Trophoblast cell (in vitro differentiated cells and primary cell): ENCODE measurements around the gene MYO1F.

Experiments
- DNase-seq, 2 donors: peaks; one replicate each; pipeline ENCODE4 v3.0.0-alpha.2; 2016
- H2AFZ ChIP-seq: 2 replicates; pipeline ENCODE4 v1.6.1; 2013; ENCODE audit warnings: low read length, moderate library complexity, mild to moderate bottlenecking; ENCODE audit not compliant: insufficient read depth, poor library complexity
- H2AK5ac ChIP-seq: 2 replicates; pipeline ENCODE4 v1.6.1; 2013; ENCODE audit warnings: mild to moderate bottlenecking, low read length
- H2BK120ac ChIP-seq: 2 replicates; pipeline ENCODE4 v1.6.1; 2013; ENCODE audit warnings: low read length, mild to moderate bottlenecking, moderate library complexity; ENCODE audit not compliant: insufficient read depth, poor library complexity
- H2BK12ac ChIP-seq: 2 replicates; pipeline ENCODE4 v1.6.1; 2013; ENCODE audit warnings: mild to moderate bottlenecking, low read length, moderate library complexity
- H2BK5ac ChIP-seq: 2 replicates; pipeline ENCODE4 v1.6.1; 2013; ENCODE audit warnings: low read length, low read depth, moderate library complexity, mild to moderate bottlenecking; ENCODE audit not compliant: poor library complexity
- H3K14ac ChIP-seq: 2 replicates; pipeline ENCODE4 v1.6.1; 2013; ENCODE audit warnings: mild to moderate bottlenecking, low read length
- H3K18ac ChIP-seq: 2 replicates; pipeline ENCODE4 v1.6.1; 2013; ENCODE audit warnings: mild to moderate bottlenecking, low read length
- H3K23ac ChIP-seq: 2 replicates; pipeline ENCODE4 v1.6.1; 2013; ENCODE audit warnings: low read length
- H3K27ac ChIP-seq: 2 replicates; pipeline ENCODE4 v1.5.1; 2013; ENCODE audit warnings: low read depth, mild to moderate bottlenecking, inconsistent platforms, low read length, moderate library complexity
- H3K27me3 ChIP-seq: 2 replicates; pipeline ENCODE4 v1.6.1; 2013; ENCODE audit warnings: inconsistent platforms, mild to moderate bottlenecking, low read length, moderate library complexity; ENCODE audit not compliant: insufficient read depth
- H3K36me3 ChIP-seq, 2 experiments: 1 replicate in 1 of 2; 2 replicates in 1 of 2; pipeline ENCODE4 v1.6.1; 2013; ENCODE audit warnings: low read length in 2 of 2, mild to moderate bottlenecking in 2 of 2, moderate library complexity in 1 of 2; ENCODE audit not compliant: insufficient read depth in 2 of 2, control insufficient read depth in 1 of 2
- H3K4ac ChIP-seq: 2 replicates; pipeline ENCODE4 v1.6.1; 2013; ENCODE audit warnings: low read depth, mild to moderate bottlenecking, low read length, moderate library complexity
- H3K4me1 ChIP-seq, 2 experiments: 1 replicate in 1 of 2; 2 replicates in 1 of 2; pipeline ENCODE4 v1.6.1; 2013; ENCODE audit warnings: low read length in 2 of 2, mild to moderate bottlenecking in 2 of 2, moderate library complexity in 1 of 2; ENCODE audit not compliant: insufficient read depth in 2 of 2, control insufficient read depth in 1 of 2
- H3K4me2 ChIP-seq: 2 replicates; pipeline ENCODE4 v1.6.1; 2013; ENCODE audit warnings: inconsistent platforms, mild to moderate bottlenecking, low read length, moderate library complexity
- H3K4me3 ChIP-seq: 2 replicates; pipeline ENCODE4 v1.5.1; 2013; ENCODE audit warnings: mild to moderate bottlenecking, low read depth, low read length, inconsistent platforms
- H3K79me1 ChIP-seq: one replicate; pipeline ENCODE4 v1.6.1; 2013; ENCODE audit warnings: low read length
- H3K79me2 ChIP-seq: 2 replicates; pipeline ENCODE4 v1.6.1; 2013; ENCODE audit warnings: low read length, mild to moderate bottlenecking; ENCODE audit not compliant: control insufficient read depth, insufficient read depth, poor library complexity
- H3K9ac ChIP-seq: 2 replicates; pipeline ENCODE4 v1.6.1; 2013; ENCODE audit warnings: mild to moderate bottlenecking, low read length
- H3K9me3 ChIP-seq: 2 replicates; pipeline ENCODE4 v1.6.1; 2013; ENCODE audit warnings: low read depth, mild to moderate bottlenecking, control low read depth, inconsistent platforms, low read length; ENCODE audit not compliant: insufficient read depth
- H4K12ac ChIP-seq: 2 replicates; pipeline ENCODE4 v1.6.1; 2013; ENCODE audit warnings: low read depth, mild to moderate bottlenecking, low read length, moderate library complexity
- H4K8ac ChIP-seq: 2 replicates; pipeline ENCODE4 v1.6.1; 2013; ENCODE audit warnings: low read depth, mild to moderate bottlenecking, low read length, moderate library complexity
- H4K91ac ChIP-seq: one replicate; pipeline ENCODE4 v1.6.1; 2013; ENCODE audit warnings: low read depth, mild to moderate bottlenecking, low read length, moderate library complexity
- WGBS: extraction: QIAGEN DNeasy Blood & Tissue Kit; methylation state at CpG from one replicate; pipeline ENCODE4 v1.1.7; 2013; ENCODE audit warnings: missing lambda C conversion rate; ENCODE audit not compliant: insufficient read length, insufficient coverage; ENCODE audit errors: extremely low coverage; 5-methylcytosine and 5-hydroxymethylcytosine counted together

MYO1F gene

DNA sequence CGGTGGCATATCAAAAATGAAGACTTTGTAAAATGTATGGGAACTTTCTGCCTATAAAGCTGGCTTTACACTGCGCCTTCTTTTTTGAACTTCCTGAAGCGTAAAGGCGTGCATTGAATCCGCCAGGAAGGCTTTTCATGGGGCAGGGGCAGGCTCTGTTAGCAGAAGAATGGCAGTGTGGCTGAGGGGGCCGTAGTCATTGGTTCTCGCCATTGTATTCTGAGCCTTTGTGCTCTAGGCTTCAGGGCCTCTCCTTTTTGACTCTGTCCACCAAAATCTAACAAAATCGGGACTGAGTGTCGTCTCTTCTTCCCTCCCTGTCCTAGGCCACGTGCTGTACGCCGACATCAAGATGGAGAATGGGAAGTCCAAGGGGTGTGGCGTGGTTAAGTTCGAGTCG lies 88.9 kb downstream of the MYO1F start:
- no peak overlapping the region for H4K91ac ChIP-seq
- H2AFZ ChIP-seq, result no peak overlapping the region
- no peaks in the 10 kb centered on the region for H3K79me2 ChIP-seq
- H2BK5ac ChIP-seq, result no peak overlapping the region
- peaks cover 6% of the 10 kb centered on the region for H3K9me3 ChIP-seq
- no peaks in the 10 kb centered on the region for H3K79me1 ChIP-seq
- no peak overlapping the region for H2BK12ac ChIP-seq
- H3K27ac ChIP-seq, result no peak overlapping the region
- WGBS, result no CpG with 5 or more reads among the region's 15 CpGs
- H2AK5ac ChIP-seq, result no peak overlapping the region
- no peak overlapping the region for H3K9ac ChIP-seq
- H4K8ac ChIP-seq, result no peak overlapping the region
- no peak overlapping the region for H2BK120ac ChIP-seq
- H3K4me2 ChIP-seq, result no peak overlapping the region
- peaks cover 63 to 69% of the 10 kb centered on the region in 2 experiments for H3K36me3 ChIP-seq
- H3K4ac ChIP-seq, result no peak overlapping the region
- no peak for DNase-seq
- H3K4me1 ChIP-seq, result no peaks in the 10 kb centered on the region
- no peak overlapping the region for H3K4me3 ChIP-seq
- no peak overlapping the region for H4K12ac ChIP-seq
- H3K23ac ChIP-seq, result no peak overlapping the region
- no peaks in the 10 kb centered on the region for H3K27me3 ChIP-seq
- H3K18ac ChIP-seq, result no peak overlapping the region
- no peak overlapping the region for H3K14ac ChIP-seq

DNA sequence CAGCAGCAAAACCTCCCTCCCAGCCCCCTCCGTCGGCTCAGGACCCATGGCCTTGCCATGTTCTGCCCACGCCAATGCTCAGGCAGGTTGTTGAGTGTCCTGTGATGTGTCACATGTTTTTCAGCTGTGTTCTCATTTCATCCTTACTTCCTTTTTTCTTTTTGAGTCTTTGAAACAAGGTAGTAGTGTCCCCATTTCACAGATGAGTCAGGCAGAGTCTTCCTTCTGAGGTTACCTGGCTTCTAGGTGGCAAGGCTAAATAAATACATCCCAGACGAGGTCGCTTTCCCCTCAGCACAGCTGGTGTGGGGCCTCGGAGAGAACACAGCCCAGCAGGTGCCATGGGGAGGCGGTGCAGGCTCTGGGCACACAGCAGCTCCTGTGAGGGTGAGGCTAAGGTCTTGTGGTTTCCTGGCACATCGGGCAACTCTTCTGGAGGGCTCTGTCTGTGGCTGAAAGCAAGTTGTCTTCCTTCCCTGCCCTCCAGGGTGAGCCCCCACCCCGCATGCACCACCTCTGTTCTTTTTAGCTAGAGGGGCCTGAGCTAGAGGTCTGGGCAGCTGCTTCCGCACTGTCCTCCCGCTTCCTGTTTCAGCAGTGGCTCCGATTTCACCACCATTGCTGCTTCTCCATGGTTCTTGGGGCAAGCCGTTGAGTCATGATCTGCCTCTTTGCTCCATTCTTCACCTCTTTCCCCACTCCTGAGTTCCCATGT lies 89.9 kb downstream of the MYO1F start:
- H2BK5ac ChIP-seq, result no peak overlapping the region
- no peak overlapping the region for H2BK12ac ChIP-seq
- no peak overlapping the region for H3K27ac ChIP-seq
- no peak overlapping the region for H4K8ac ChIP-seq
- no peak overlapping the region for H3K4ac ChIP-seq
- H3K4me1 ChIP-seq, result no peaks in the 10 kb centered on the region
- no peaks in the 10 kb centered on the region for H3K79me2 ChIP-seq
- H3K23ac ChIP-seq, result no peak overlapping the region
- no peak overlapping the region for H3K14ac ChIP-seq
- peaks cover 72 to 78% of the 10 kb centered on the region in 2 experiments for H3K36me3 ChIP-seq
- no peak overlapping the region for H2AK5ac ChIP-seq
- no peak overlapping the region for H3K9ac ChIP-seq
- H3K9me3 ChIP-seq, result peaks cover 6% of the 10 kb centered on the region
- no peak overlapping the region for H2AFZ ChIP-seq
- H2BK120ac ChIP-seq, result no peak overlapping the region
- H3K4me3 ChIP-seq, result no peak overlapping the region
- no peak overlapping the region for H3K18ac ChIP-seq
- H3K4me2 ChIP-seq, result no peak overlapping the region
- no peak overlapping the region for H4K91ac ChIP-seq
- no peaks in the 10 kb centered on the region for H3K79me1 ChIP-seq
- no peak overlapping the region for H4K12ac ChIP-seq
- H3K27me3 ChIP-seq, result no peaks in the 10 kb centered on the region
- WGBS, result no CpG with 5 or more reads among the region's 13 CpGs
- DNase-seq, result peak; percentile 25 to 26

DNA sequence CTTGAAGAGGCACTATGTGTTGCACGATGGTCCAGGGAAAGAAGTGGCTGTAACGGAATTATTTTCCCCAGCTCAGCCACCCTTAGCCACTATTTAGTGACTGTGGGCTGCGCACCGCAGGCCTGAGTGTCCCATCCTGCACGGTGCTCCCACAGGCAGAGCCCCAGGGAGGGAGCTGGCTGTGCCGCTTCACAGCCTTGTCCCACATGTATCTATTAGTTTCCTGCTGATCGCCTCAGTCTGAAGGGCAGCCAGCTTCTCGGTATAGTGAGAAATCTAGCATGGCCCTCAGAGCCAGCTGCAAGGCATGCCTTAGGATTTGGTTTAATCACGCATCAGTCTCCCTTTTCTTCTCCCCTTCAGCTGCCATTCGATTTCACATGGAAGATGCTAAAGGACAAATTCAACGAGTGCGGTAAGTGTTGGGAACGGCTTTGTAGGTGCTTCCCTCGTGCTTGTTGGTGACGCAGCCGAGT lies 90.5 kb downstream of the MYO1F start:
- Histone ChIP-seq H3K27ac (no peak overlapping the region), H2BK120ac (no peak overlapping the region), H2BK12ac (no peak overlapping the region), H3K27me3 (no peaks in the 10 kb centered on the region), H3K79me1 (no peaks in the 10 kb centered on the region), H3K9ac (no peak overlapping the region), H2AFZ (no peak overlapping the region), H3K4me1 (no peaks in the 10 kb centered on the region), H3K4ac (no peak overlapping the region), H3K18ac (no peak overlapping the region), H3K79me2 (no peaks in the 10 kb centered on the region), H3K9me3 (peaks cover 6% of the 10 kb centered on the region), H2BK5ac (no peak overlapping the region), H2AK5ac (no peak overlapping the region), H3K23ac (no peak overlapping the region), H4K8ac (no peak overlapping the region), H3K14ac (no peak overlapping the region), H3K4me3 (no peak overlapping the region), H4K12ac (no peak overlapping the region), H3K4me2 (no peak overlapping the region), H4K91ac (no peak overlapping the region), H3K36me3 (peaks cover 77 to 82% of the 10 kb centered on the region in 2 experiments)
- WGBS, result no CpG with 5 or more reads among the region's 16 CpGs
- DNase-seq, result no peak

DNA sequence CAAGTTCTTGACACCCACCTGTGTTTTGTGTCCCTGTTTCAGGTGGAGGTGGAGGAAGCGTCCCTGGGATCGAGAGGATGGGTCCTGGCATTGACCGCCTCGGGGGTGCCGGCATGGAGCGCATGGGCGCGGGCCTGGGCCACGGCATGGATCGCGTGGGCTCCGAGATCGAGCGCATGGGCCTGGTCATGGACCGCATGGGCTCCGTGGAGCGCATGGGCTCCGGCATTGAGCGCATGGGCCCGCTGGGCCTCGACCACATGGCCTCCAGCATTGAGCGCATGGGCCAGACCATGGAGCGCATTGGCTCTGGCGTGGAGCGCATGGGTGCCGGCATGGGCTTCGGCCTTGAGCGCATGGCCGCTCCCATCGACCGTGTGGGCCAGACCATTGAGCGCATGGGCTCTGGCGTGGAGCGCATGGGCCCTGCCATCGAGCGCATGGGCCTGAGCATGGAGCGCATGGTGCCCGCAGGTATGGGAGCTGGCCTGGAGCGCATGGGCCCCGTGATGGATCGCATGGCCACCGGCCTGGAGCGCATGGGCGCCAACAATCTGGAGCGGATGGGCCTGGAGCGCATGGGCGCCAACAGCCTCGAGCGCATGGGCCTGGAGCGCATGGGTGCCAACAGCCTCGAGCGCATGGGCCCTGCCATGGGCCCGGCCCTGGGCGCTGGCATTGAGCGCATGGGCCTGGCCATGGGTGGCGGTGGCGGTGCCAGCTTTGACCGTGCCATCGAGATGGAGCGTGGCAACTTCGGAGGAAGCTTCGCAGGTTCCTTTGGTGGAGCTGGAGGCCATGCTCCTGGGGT lies 91.5 kb downstream of the MYO1F start:
- H3K23ac ChIP-seq, result no peak overlapping the region
- H4K8ac ChIP-seq, result no peak overlapping the region
- H4K91ac ChIP-seq, result no peak overlapping the region
- no peak overlapping the region for H2BK120ac ChIP-seq
- no peak overlapping the region for H4K12ac ChIP-seq
- peaks cover 3% of the 10 kb centered on the region for H3K79me2 ChIP-seq
- DNase-seq, result no peak
- no peak overlapping the region for H2BK12ac ChIP-seq
- H3K18ac ChIP-seq, result no peak overlapping the region
- no peaks in the 10 kb centered on the region for H3K79me1 ChIP-seq
- H2BK5ac ChIP-seq, result no peak overlapping the region
- no peaks in the 10 kb centered on the region for H3K27me3 ChIP-seq
- H3K9ac ChIP-seq, result no peak overlapping the region
- H3K36me3 ChIP-seq, result peaks cover 84 to 86% of the 10 kb centered on the region in 2 experiments
- H3K9me3 ChIP-seq, result peaks cover 4% of the 10 kb centered on the region
- H2AK5ac ChIP-seq, result no peak overlapping the region
- no peak overlapping the region for H2AFZ ChIP-seq
- no peak overlapping the region for H3K27ac ChIP-seq
- H3K4me3 ChIP-seq, result no peak overlapping the region
- no CpG with 5 or more reads among the region's 62 CpGs for WGBS
- no peak overlapping the region for H3K4me2 ChIP-seq
- peaks cover 2 to 5% of the 10 kb centered on the region in 2 experiments for H3K4me1 ChIP-seq
- H3K14ac ChIP-seq, result no peak overlapping the region
- no peak overlapping the region for H3K4ac ChIP-seq
